Thymus (tissue), 11 donors: ENCODE data around the gene ATG9B. TPM values are rescaled to one million over a fixed set of nuclear protein-coding genes. Genes with fewer than 3 reads are reported as not detected.
"Not testable (repeated sequence)": the region's sequence is repeated elsewhere in the genome, so short reads cannot be mapped to it uniquely, and the experiment has no call there.

Experiments
- DNase-seq, 9 donors: peaks; one replicate each; pipeline ENCODE4 v3.0.0-alpha.2; 2013; ENCODE audit warnings: low spot score in 9 of 9, low read depth in 6 of 9, missing footprints in 1 of 9
- H3K27ac ChIP-seq, 2 donors: one replicate each; pipeline ENCODE4 v1.5.1; 2013; ENCODE audit warnings: control low read depth in 1 of 2, low read depth in 1 of 2, low read length in 1 of 2, mild to moderate bottlenecking in 1 of 2, moderate library complexity in 1 of 2
- H3K27me3 ChIP-seq, 2 donors: one replicate each; pipeline ENCODE4 v1.5.1; 2013; ENCODE audit warnings: low read length in 1 of 2; ENCODE audit not compliant: control insufficient read depth in 2 of 2, insufficient read depth in 1 of 2
- H3K36me3 ChIP-seq, 2 donors: one replicate each; pipeline ENCODE4 v1.5.1; 2013; ENCODE audit warnings: low read length in 1 of 2, mild to moderate bottlenecking in 1 of 2, moderate library complexity in 1 of 2; ENCODE audit not compliant: control insufficient read depth in 2 of 2, insufficient read depth in 2 of 2
- H3K4me1 ChIP-seq, 2 donors: one replicate each; pipeline ENCODE4 v1.5.1; 2013; ENCODE audit warnings: low read length in 2 of 2; ENCODE audit not compliant: control insufficient read depth in 2 of 2, insufficient read depth in 2 of 2
- H3K4me3 ChIP-seq, 2 donors: one replicate each; pipeline ENCODE4 v1.5.1; 2013; ENCODE audit warnings: low read length in 2 of 2, control low read depth in 1 of 2, mild to moderate bottlenecking in 1 of 2
- H3K9me3 ChIP-seq, 2 donors: one replicate each; pipeline ENCODE4 v1.5.1; 2013; ENCODE audit warnings: low read length in 1 of 2, mild to moderate bottlenecking in 1 of 2; ENCODE audit not compliant: control insufficient read depth in 2 of 2, insufficient read depth in 1 of 2
- WGBS: extraction: QIAGEN DNeasy Blood & Tissue Kit; methylation state at CpG from one replicate; pipeline ENCODE4 v1.1.7; 2013; 5-methylcytosine and 5-hydroxymethylcytosine counted together
- polyA plus RNA-seq: library from polyadenylated mRNA; stranded (reverse); fragments of 200-250 nt; gene quantifications from one replicate; pipeline ENCODE4 v1.2.3, GENCODE V29; 2013
- total RNA-seq: library from RNA; stranded (reverse); fragments of 120-200 nt; gene quantifications from one replicate; pipeline ENCODE4 v1.2.4, GENCODE V29; 2013
- donor health status: healthy.

Gene ATG9B
- total and polyA plus RNA-seq, 2 donors: 1.6 to 8.0 TPM

GRCh38 chr7:151043449-151043848 is 19.2 kb upstream of the ATG9B start:
- not testable (repeated sequence) for H3K27me3 ChIP-seq, H3K4me1 ChIP-seq, H3K4me3 ChIP-seq, H3K9me3 ChIP-seq, DNase-seq, H3K27ac ChIP-seq
- 88% methylated on average over 10 of the region's 10 CpGs for WGBS
- H3K36me3 ChIP-seq: peaks cover 8 to 38% of the 10 kb centered on the region in 2 donors

GRCh38 chr7:151040616-151041375 is 16.5 kb upstream of the ATG9B start:
- Histone ChIP-seq H3K4me1 (peaks cover 0 to 5% of the 10 kb centered on the region in 2 donors), H3K9me3 (no peaks in the 10 kb centered on the region), H3K36me3 (peaks cover 21 to 51% of the 10 kb centered on the region in 2 donors), H3K4me3 (no peak overlapping the region), H3K27ac (no peak overlapping the region), H3K27me3 (no peaks in the 10 kb centered on the region)
- DNase-seq: no peak
- 97% methylated on average over 30 of the region's 30 CpGs for WGBS

GRCh38 chr7:151039850-151040548 is 15.7 kb upstream of the ATG9B start:
- 79% methylated on average over 18 of the region's 18 CpGs for WGBS
- peaks cover 29 to 52% of the 10 kb centered on the region in 2 donors for H3K36me3 ChIP-seq

GRCh38 chr7:151038951-151039849 is 14.9 kb upstream of the ATG9B start:
- DNase-seq: no peak
- peaks cover 35 to 55% of the 10 kb centered on the region in 2 donors for H3K36me3 ChIP-seq
- H3K4me1 ChIP-seq: peaks cover 0 to 5% of the 10 kb centered on the region in 2 donors
- 64% methylated on average over 12 of the region's 12 CpGs for WGBS
- H3K27ac ChIP-seq: no peak overlapping the region
- no peaks in the 10 kb centered on the region for H3K27me3 ChIP-seq
- no peak overlapping the region for H3K4me3 ChIP-seq
- no peaks in the 10 kb centered on the region for H3K9me3 ChIP-seq

More at GRCh38 chr7:151039850-151040548, 15.7 kb upstream of the ATG9B start:
- H3K27me3 ChIP-seq: no peaks in the 10 kb centered on the region
- DNase-seq: no peak
- H3K4me1 ChIP-seq: peaks cover 0 to 5% of the 10 kb centered on the region in 2 donors
- no peak overlapping the region for H3K4me3 ChIP-seq
- no peak overlapping the region for H3K27ac ChIP-seq
- H3K9me3 ChIP-seq: no peaks in the 10 kb centered on the region

- no peaks in the 10 kb centered on the region for H3K27me3 ChIP-seq
- no peak overlapping the region for H3K27ac ChIP-seq
- peaks cover 0 to 5% of the 10 kb centered on the region in 2 donors for H3K4me1 ChIP-seq
- H3K4me3 ChIP-seq: no peak overlapping the region
- no peak for DNase-seq
- H3K9me3 ChIP-seq: no peaks in the 10 kb centered on the region
- peaks cover 46 to 51% of the 10 kb centered on the region in 2 donors for H3K36me3 ChIP-seq
- 98% methylated on average over 17 of the region's 17 CpGs for WGBS
Observed at GRCh38 chr7:151035902-151036301, 11.6 kb upstream of the ATG9B start.

GRCh38 chr7:151035026-151035717 is 10.9 kb upstream of the ATG9B start:
- Histone ChIP-seq H3K27ac (no peak overlapping the region), H3K9me3 (no peaks in the 10 kb centered on the region), H3K36me3 (peaks cover 46 to 51% of the 10 kb centered on the region in 2 donors), H3K4me3 (no peak overlapping the region), H3K27me3 (no peaks in the 10 kb centered on the region), H3K4me1 (peaks cover 0 to 5% of the 10 kb centered on the region in 2 donors)
- DNase-seq: no peak
- 96% methylated on average over 21 of the region's 21 CpGs for WGBS

- Histone ChIP-seq H3K9me3 (no peaks in the 10 kb centered on the region), H3K4me3 (no peak overlapping the region), H3K27me3 (no peaks in the 10 kb centered on the region), H3K27ac (no peak overlapping the region), H3K36me3 (peaks cover 46 to 51% of the 10 kb centered on the region in 2 donors), H3K4me1 (peaks cover 0 to 5% of the 10 kb centered on the region in 2 donors)
- no peak for DNase-seq
- 95% methylated on average over 21 of the region's 21 CpGs for WGBS
Observed at GRCh38 chr7:151034312-151035025, 10.2 kb upstream of the ATG9B start.

- Histone ChIP-seq H3K36me3 (peaks cover 46 to 51% of the 10 kb centered on the region in 2 donors), H3K27me3 (no peaks in the 10 kb centered on the region), H3K4me1 (peaks cover 5 to 9% of the 10 kb centered on the region in 2 donors), H3K27ac (no peak overlapping the region), H3K4me3 (no peak overlapping the region), H3K9me3 (no peaks in the 10 kb centered on the region)
- WGBS: 98% methylated on average over 5 of the region's 5 CpGs
- DNase-seq: no peak
Observed at GRCh38 chr7:151033864-151034249, 9.6 kb upstream of the ATG9B start.
